PC-9 (cell line): ENCODE data around the gene LYRM1. TPM values are rescaled to one million over a fixed set of nuclear protein-coding genes. Genes with fewer than 3 reads are reported as not detected.

Experiments
- BruUV-seq: library from RNA; stranded (reverse); fragments of 400-500 nt; replicated peaks from 2 replicates; lab custom pipeline; 2021; lab: Mats Ljungman, UMichigan
- CTCF ChIA-PET: fragments of 300-600 bp; sonication (Branson Sonifier 250); formaldehyde crosslinking; loops from one replicate; lab custom pipeline; 2022; ENCODE audit warnings: antibody characterized with exemption; lab: Charles Lee
- POLR2A ChIA-PET: fragments of 300-600 bp; sonication (Branson Sonifier 250); formaldehyde crosslinking; loops from one replicate; lab custom pipeline; 2022; ENCODE audit warnings: antibody characterized with exemption; ENCODE audit not compliant: unreplicated experiment; lab: Charles Lee
- DNase-seq, 2 experiments: peaks; one replicate each; pipeline versions ENCODE4 v3.0.0 to v3.0.0-alpha.2; 2015 to 2022; ENCODE audit warnings: mixed read lengths in 1 of 2
- H2AFZ ChIP-seq: fragments of 200-600 bp; sonication (generic); 2 replicates; pipeline ENCODE4 v1.8.1; 2017; ENCODE audit warnings: antibody characterized with exemption
- H3F3A ChIP-seq: fragments of 200-600 bp; sonication (generic); 2 replicates; pipeline ENCODE4 v1.8.1; 2017; ENCODE audit warnings: antibody characterized with exemption, mild to moderate bottlenecking, low read depth; ENCODE audit not compliant: insufficient read depth
- H3K27ac ChIP-seq: fragments of 200-600 bp; sonication (generic); 2 replicates; pipeline ENCODE4 v1.6.1; 2016; ENCODE audit warnings: mixed run types
- H3K27me3 ChIP-seq: fragments of 200-600 bp; sonication (generic); 2 replicates; pipeline ENCODE4 v1.6.1; 2016; ENCODE audit warnings: low read depth, mixed run types; ENCODE audit not compliant: insufficient read depth
- H3K36me3 ChIP-seq: fragments of 200-600 bp; sonication (generic); 2 replicates; pipeline ENCODE4 v1.6.1; 2016; ENCODE audit warnings: low read depth, mixed run types
- H3K4me1 ChIP-seq: fragments of 200-600 bp; sonication (generic); replicated peaks from 2 replicates; pipeline ENCODE4 v1.6.1; 2016; ENCODE audit warnings: mixed run types; ENCODE audit not compliant: insufficient read depth
- H3K4me2 ChIP-seq: fragments of 200-600 bp; sonication (generic); 2 replicates; pipeline ENCODE4 v1.6.1; 2017; ENCODE audit warnings: mixed run types
- H3K4me3 ChIP-seq: fragments of 200-600 bp; sonication (generic); 2 replicates; pipeline ENCODE4 v1.6.1; 2016; ENCODE audit warnings: mixed run types
- H3K79me2 ChIP-seq: fragments of 200-600 bp; sonication (generic); 2 replicates; pipeline ENCODE4 v1.6.1; 2017; ENCODE audit warnings: low read depth, mixed run types
- H3K9me2 ChIP-seq: fragments of 200-600 bp; sonication (generic); 2 replicates; pipeline ENCODE4 v1.8.1; 2017; ENCODE audit warnings: mild to moderate bottlenecking; ENCODE audit not compliant: insufficient read depth
- H3K9me3 ChIP-seq: fragments of 200-600 bp; sonication (generic); 2 replicates; pipeline ENCODE4 v1.8.1; 2016; ENCODE audit warnings: low read depth; ENCODE audit not compliant: insufficient read depth
- H4K20me1 ChIP-seq: fragments of 200-600 bp; sonication (generic); 2 replicates; pipeline ENCODE4 v1.8.1; 2017; ENCODE audit not compliant: insufficient read depth
- CTCF ChIP-seq: fragments of 200-600 bp; sonication (generic); conservative IDR thresholded peaks from 2 replicates; pipeline ENCODE4 v1.6.1; 2017; ENCODE audit warnings: mixed run types, antibody characterized with exemption, mild to moderate bottlenecking, moderate library complexity
- EZH2 ChIP-seq: fragments of 200-600 bp; sonication (generic); IDR thresholded peaks from 2 replicates; pipeline ENCODE4 v1.8.0; 2017; ENCODE audit warnings: antibody characterized with exemption, low read depth
- intact Hi-C: fragments of 100-400 bp; cut with micrococcal nuclease; formaldehyde crosslinking; loops from one replicate; pipeline ENCODE4 v1.10.0; 2022; ENCODE audit not compliant: unreplicated experiment
- total RNA-seq: library from RNA; stranded (reverse); gene quantifications from 2 replicates; pipeline ENCODE4 v1.2.3, GENCODE V29; 2021

Gene LYRM1
- total RNA-seq, 1 experiment from 2014 or later, result 51.7 TPM

GRCh38 chr16:20866145-20866772 is 34.3 kb upstream of the LYRM1 start:
- Histone ChIP-seq H3K9me3 (no peaks in the 10 kb centered on the region), H3K27ac (peak overlapping the region; percentile 73), H3K4me2 (peak overlapping the region; percentile 53), H3K4me1 (peaks cover 23% of the 10 kb centered on the region), H3K9me2 (no peaks in the 10 kb centered on the region), H4K20me1 (peaks cover 10% of the 10 kb centered on the region; the same call in 1 of the 2 replicates), H3K36me3 (no peaks in the 10 kb centered on the region), H3K79me2 (peaks cover 71% of the 10 kb centered on the region), H3K27me3 (no peaks in the 10 kb centered on the region), H2AFZ (no peak overlapping the region), H3K4me3 (peak overlapping the region; percentile 6; the same call in 1 of the 2 replicates), H3F3A (peaks cover 19% of the 10 kb centered on the region; the same call in 1 of the 2 replicates)
- peak; percentile 70 to 77 for DNase-seq
- intact Hi-C loops, result no loop called here
- ChIA-PET POLR2A (interaction anchor here (0.6 to 0.9 kb wide), 3 partner anchors 9 to 34 kb away, joined by 5 to 8 read pairs (median 7); partner anchors contain the start of gene LYRM1), CTCF (interaction anchor here (0.5 to 1.6 kb wide), 6 partner anchors 9 to 1505 kb away, joined by 3 to 8 read pairs (median 3); no protein-coding TSS in a partner anchor)
- BruUV-seq, result no TSS peak
- TF ChIP-seq EZH2 (no peak), CTCF (no peak)

- Histone ChIP-seq H4K20me1 (peaks cover 10% of the 10 kb centered on the region; the same call in 1 of the 2 replicates), H2AFZ (no peak overlapping the region), H3K4me2 (peak overlapping the region; percentile 53; the same call in 1 of the 2 replicates), H3K79me2 (peaks cover 76% of the 10 kb centered on the region), H3K27me3 (no peaks in the 10 kb centered on the region), H3K9me3 (no peaks in the 10 kb centered on the region), H3K4me3 (no peak overlapping the region), H3K27ac (peak overlapping the region; percentile 73), H3K4me1 (peaks cover 23% of the 10 kb centered on the region), H3K9me2 (no peaks in the 10 kb centered on the region), H3F3A (peaks cover 19% of the 10 kb centered on the region; the same call in 1 of the 2 replicates), H3K36me3 (no peaks in the 10 kb centered on the region)
- ChIA-PET POLR2A (no interaction called here), CTCF (interaction anchor here (0.5 to 1.6 kb wide), 2 partner anchors 15 to 59 kb away, joined by 3 to 8 read pairs; no protein-coding TSS in a partner anchor)
- BruUV-seq, result no TSS peak
- TF ChIP-seq CTCF, result no peak
- TF ChIP-seq EZH2, result no peak
- DNase-seq, result no peak
- intact Hi-C loops, result no loop called here
Measured at GRCh38 chr16:20866801-20867200, 33.8 kb upstream of the LYRM1 start.

GRCh38 chr16:20867585-20867984 is 33.0 kb upstream of the LYRM1 start:
- Histone ChIP-seq H4K20me1 (peaks cover 10% of the 10 kb centered on the region; the same call in 1 of the 2 replicates), H3K9me2 (no peaks in the 10 kb centered on the region), H2AFZ (no peak overlapping the region), H3F3A (peaks cover 19% of the 10 kb centered on the region; the same call in 1 of the 2 replicates), H3K79me2 (peaks cover 83% of the 10 kb centered on the region), H3K4me3 (no peak overlapping the region), H3K4me1 (peaks cover 23% of the 10 kb centered on the region), H3K27me3 (no peaks in the 10 kb centered on the region), H3K27ac (no peak overlapping the region), H3K9me3 (no peaks in the 10 kb centered on the region), H3K4me2 (no peak overlapping the region), H3K36me3 (no peaks in the 10 kb centered on the region)
- intact Hi-C loops, result no loop called here
- ChIA-PET CTCF (no interaction called here), POLR2A (no interaction called here)
- BruUV-seq, result no TSS peak
- no peak for DNase-seq
- no peak for TF ChIP-seq CTCF
- TF ChIP-seq EZH2, result no peak
